Measurements from ENCODE around the gene PXDC1.

DNA sequence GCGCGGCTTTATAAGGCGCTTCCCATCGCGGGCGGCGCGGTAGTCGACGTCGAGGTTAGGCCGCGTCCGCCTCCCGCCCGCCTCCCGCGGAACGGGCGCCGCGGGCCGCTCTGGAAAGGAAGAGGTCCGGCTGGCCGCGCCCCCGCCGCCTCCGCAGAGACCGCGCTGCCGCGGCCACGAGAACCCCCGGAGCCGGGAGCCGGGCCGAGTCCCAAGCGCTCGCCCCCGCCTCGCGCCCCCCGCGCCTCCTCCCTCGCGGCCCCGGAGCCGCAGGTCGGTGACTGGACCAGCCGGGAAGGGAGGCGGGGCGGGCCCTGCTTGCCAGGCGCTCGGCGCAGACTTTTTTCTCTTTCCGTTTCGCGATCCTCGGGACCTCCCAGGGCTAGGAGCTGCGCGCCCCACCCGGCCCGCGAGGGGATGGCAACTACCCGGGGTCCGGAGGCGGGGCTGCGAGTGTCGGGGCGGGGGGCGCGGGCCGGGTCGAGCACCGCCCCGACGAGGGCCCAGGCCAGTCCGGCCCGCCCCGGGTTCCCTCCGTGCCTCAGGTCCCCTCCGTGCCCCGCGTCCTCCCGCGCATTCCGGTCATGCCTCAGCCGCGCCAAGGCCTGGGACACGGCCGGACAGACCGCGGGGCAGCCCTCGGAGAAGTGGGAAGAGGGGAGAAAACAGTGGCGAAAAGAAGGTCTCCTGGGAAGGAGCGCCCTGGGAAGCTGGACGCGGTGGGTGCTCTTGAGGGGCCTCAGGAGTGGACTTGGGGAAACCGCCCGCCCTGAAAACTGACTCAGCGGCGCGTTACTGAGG is 417 bp upstream of the PXDC1 start:
- TF ChIP-seq, protein P1, sequence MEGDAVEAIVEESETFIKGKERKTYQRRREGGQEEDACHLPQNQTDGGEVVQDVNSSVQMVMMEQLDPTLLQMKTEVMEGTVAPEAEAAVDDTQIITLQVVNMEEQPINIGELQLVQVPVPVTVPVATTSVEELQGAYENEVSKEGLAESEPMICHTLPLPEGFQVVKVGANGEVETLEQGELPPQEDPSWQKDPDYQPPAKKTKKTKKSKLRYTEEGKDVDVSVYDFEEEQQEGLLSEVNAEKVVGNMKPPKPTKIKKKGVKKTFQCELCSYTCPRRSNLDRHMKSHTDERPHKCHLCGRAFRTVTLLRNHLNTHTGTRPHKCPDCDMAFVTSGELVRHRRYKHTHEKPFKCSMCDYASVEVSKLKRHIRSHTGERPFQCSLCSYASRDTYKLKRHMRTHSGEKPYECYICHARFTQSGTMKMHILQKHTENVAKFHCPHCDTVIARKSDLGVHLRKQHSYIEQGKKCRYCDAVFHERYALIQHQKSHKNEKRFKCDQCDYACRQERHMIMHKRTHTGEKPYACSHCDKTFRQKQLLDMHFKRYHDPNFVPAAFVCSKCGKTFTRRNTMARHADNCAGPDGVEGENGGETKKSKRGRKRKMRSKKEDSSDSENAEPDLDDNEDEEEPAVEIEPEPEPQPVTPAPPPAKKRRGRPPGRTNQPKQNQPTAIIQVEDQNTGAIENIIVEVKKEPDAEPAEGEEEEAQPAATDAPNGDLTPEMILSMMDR (conservative IDR thresholded peaks at IDR 0.05): peak; percentile 33; the same call in 1 of the 2 replicates
- TF ChIP-seq EZH2 (IDR thresholded peaks at IDR 0.05; ENCODE audit: low read depth): no peak
